DMS114 treated with DMSO at 0.1 percent for 48 hours (cell line): ENCODE results near the gene DUSP5.
"Not testable (repeated sequence)": the region's sequence is repeated elsewhere in the genome, so short reads cannot be mapped to it uniquely, and the experiment has no call there.

Experiments
- DNase-seq: peaks from one replicate; lab custom pipeline; 2025; ENCODE audit not compliant: unreplicated experiment; lab: John Stamatoyannopoulos, UW

Gene DUSP5

GRCh38 chr10:110514848-110515247, 17.1 kb downstream of the DUSP5 start:
- no peak for DNase-seq

GRCh38 chr10:110516815-110517492, 19.2 kb downstream of the DUSP5 start:
- no peak for DNase-seq

GRCh38 chr10:110522365-110522988, 24.8 kb downstream of the DUSP5 start:
- DNase-seq: no peak

- no peak for DNase-seq
Observed at GRCh38 chr10:110523736-110524135, 26.0 kb downstream of the DUSP5 start.

- DNase-seq: no peak
Observed at GRCh38 chr10:110524179-110524858, 26.6 kb downstream of the DUSP5 start.

GRCh38 chr10:110524859-110525232, 27.1 kb downstream of the DUSP5 start:
- DNase-seq: no peak

- DNase-seq: no peak
Observed at GRCh38 chr10:110525349-110526260, 27.9 kb downstream of the DUSP5 start.

GRCh38 chr10:110527731-110528171, 30.0 kb downstream of the DUSP5 start:
- no peak for DNase-seq

- DNase-seq: no peak
Observed at GRCh38 chr10:110528224-110528996, 30.7 kb downstream of the DUSP5 start.

GRCh38 chr10:110528997-110529524, 31.4 kb downstream of the DUSP5 start:
- not testable (repeated sequence) for DNase-seq

GRCh38 chr10:110529596-110530011, 31.9 kb downstream of the DUSP5 start:
- DNase-seq: no peak

GRCh38 chr10:110530131-110530831, 32.6 kb downstream of the DUSP5 start:
- DNase-seq: no peak

- no peak for DNase-seq
Observed at GRCh38 chr10:110531687-110532086, 34.0 kb downstream of the DUSP5 start.

- DNase-seq: not testable (repeated sequence)
Observed at GRCh38 chr10:110532628-110533027, 34.9 kb downstream of the DUSP5 start.

GRCh38 chr10:110533149-110533548, 35.4 kb downstream of the DUSP5 start:
- DNase-seq: no peak

- DNase-seq: no peak
Observed at GRCh38 chr10:110534571-110534970, 36.9 kb downstream of the DUSP5 start.

GRCh38 chr10:110535958-110536891, 38.5 kb downstream of the DUSP5 start:
- DNase-seq: no peak

- DNase-seq: no peak
Observed at GRCh38 chr10:110539091-110539490, 41.4 kb downstream of the DUSP5 start.
